ENCODE results near the gene LACTB. TPM values are rescaled to one million over a fixed set of nuclear protein-coding genes. Genes with fewer than 3 reads are reported as not detected.

The LACTB gene
- total and polyA plus RNA-seq, 10 of the 15 experiments (the other 5 are each of a cell fraction or from before 2014, with no cell fraction given) = 5.0 to 35.3 (median 16.6) TPM

- BruUV-seq (replicated peaks) = no TSS peak
- RAD21 ChIA-PET (ENCODE audit: unreplicated experiment) = interaction anchor here (1.3 kb wide), 1 partner anchor 239 kb away, joined by 4 read pairs; no protein-coding TSS in a partner anchor
These were observed 34.7 kb upstream of the LACTB start for GRCh38 chr15:63086947-63087346.

More at GRCh38 chr15:63086947-63087346, 34.7 kb upstream of the LACTB start:
- ATAC-seq = no peak
- intact Hi-C loops (cut with micrococcal nuclease; ENCODE audit: unreplicated experiment) (no loop called here), in situ Hi-C loops (cut with MboI) (loop anchor here (10.0 kb wide), 1 partner anchor 312 kb away; no protein-coding TSS in a partner anchor)
- H3K27ac ChIP-seq (ENCODE audit: control insufficient read depth, insufficient read depth) = no peak overlapping the region
- H3K36me3 ChIP-seq (ENCODE audit: control insufficient read depth in 2 of 2, insufficient read depth in 2 of 2, low read length in 1 of 2) = no peaks in the 10 kb centered on the region
- H3K27me3 ChIP-seq (replicated peaks in 1 of 2; ENCODE audit: control insufficient read depth in 2 of 2, insufficient read depth in 2 of 2, low read length in 1 of 2) = no peaks in the 10 kb centered on the region; a peak in 1 of 4 replicates
- no peak for DNase-seq (ENCODE audit: low read depth, low spot score)
- no peak for FAIRE-seq
- H3K9me3 ChIP-seq (replicated peaks; ENCODE audit: control insufficient read depth, insufficient read depth, low read length) = no peaks in the 10 kb centered on the region
- TF ChIP-seq RELB (IDR thresholded peaks at IDR 0.05; ENCODE audit: low read depth) = no peak
- TF ChIP-seq SKIL (IDR thresholded peaks at IDR 0.05; ENCODE audit: low read depth, poor library complexity, severe bottlenecking) = no peak
- no peak for TF ChIP-seq ZBED1 (IDR thresholded peaks at IDR 0.05; ENCODE audit: borderline replicate concordance)
- no peak for TF ChIP-seq E2F4 (IDR thresholded peaks at IDR 0.05; ENCODE audit: low read depth, low read length)
- TF ChIP-seq ASH2L (IDR thresholded peaks at IDR 0.05; ENCODE audit: borderline replicate concordance, low read depth) = no peak
- TF ChIP-seq USF1 (IDR thresholded peaks at IDR 0.05; ENCODE audit: borderline replicate concordance, extremely low read length, insufficient read depth, low read depth, low read length) = no peak
- TF ChIP-seq POU2F2 (IDR thresholded peaks at IDR 0.05; ENCODE audit: borderline replicate concordance, low read depth, low read length) = no peak
- no peak for TF ChIP-seq PBX3 (IDR thresholded peaks at IDR 0.05; ENCODE audit: insufficient replicate concordance, low read depth, low read length)
- TF ChIP-seq MLLT1 (IDR thresholded peaks at IDR 0.05) = no peak
- TF ChIP-seq KAT2A (conservative IDR thresholded peaks at IDR 0.05; ENCODE audit: control insufficient read depth, low read depth, low read length) = no peak
- TF ChIP-seq EZH2 (IDR thresholded peaks at IDR 0.05; ENCODE audit: borderline replicate concordance, control insufficient read depth, low read depth, low read length) = no peak
- no peak for TF ChIP-seq CHD4 (IDR thresholded peaks at IDR 0.05)
- CTCF ChIA-PET = interaction anchor here (4.6 kb wide), 1 partner anchor 40 kb away, joined by 35 read pairs; no protein-coding TSS in a partner anchor
- H3K4me3 ChIP-seq = no peak overlapping the region
- no peaks in the 10 kb centered on the region for H3K79me2 ChIP-seq (ENCODE audit: control insufficient read depth, insufficient read depth, low read length)
- H3K9ac ChIP-seq (ENCODE audit: control insufficient read depth, insufficient read depth, low read length) = no peak overlapping the region
- no peak overlapping the region for H3K4me2 ChIP-seq (ENCODE audit: control insufficient read depth, insufficient read depth)
- no peak overlapping the region for H2AFZ ChIP-seq (ENCODE audit: control insufficient read depth, low read depth, low read length)
- WGBS (ENCODE audit: insufficient coverage, insufficient replicate concordance, low lambda C conversion rate, missing lambda C conversion rate) = 50% methylated on average over 5 of the region's 5 CpGs
- no peaks in the 10 kb centered on the region for H4K20me1 ChIP-seq (ENCODE audit: control insufficient read depth, insufficient read depth)
- POLR2A ChIA-PET = no interaction called here
- SMC1A ChIA-PET (ENCODE audit: uncharacterized antibody, unreplicated experiment) = interaction anchor here (1.0 to 1.5 kb wide), 6 partner anchors 9 to 205 kb away, joined by 3 to 5 read pairs (median 3); no protein-coding TSS in a partner anchor
- no peaks in the 10 kb centered on the region for H3K4me1 ChIP-seq (ENCODE audit: control insufficient read depth, insufficient read depth, low read length)
